Fibroblast of pulmonary artery (primary cell): ENCODE measurements around the gene ATP2B3.

Experiments used
- DNase-seq: peaks from one replicate; pipeline ENCODE4 v3.0.0-alpha.2; 2010; ENCODE audit warnings: low read depth
- H3K4me3 ChIP-seq: replicated peaks from 2 replicates; pipeline ENCODE4 v1.5.1; 2011; ENCODE audit warnings: low read depth, mild to moderate bottlenecking, control low read depth, low read length, moderate library complexity
- CTCF ChIP-seq: IDR thresholded peaks from 2 replicates; pipeline ENCODE4 v1.5.1; 2011; ENCODE audit warnings: mild to moderate bottlenecking, control low read depth, low read length, inconsistent platforms; ENCODE audit errors: missing control alignments

Gene ATP2B3

DNA sequence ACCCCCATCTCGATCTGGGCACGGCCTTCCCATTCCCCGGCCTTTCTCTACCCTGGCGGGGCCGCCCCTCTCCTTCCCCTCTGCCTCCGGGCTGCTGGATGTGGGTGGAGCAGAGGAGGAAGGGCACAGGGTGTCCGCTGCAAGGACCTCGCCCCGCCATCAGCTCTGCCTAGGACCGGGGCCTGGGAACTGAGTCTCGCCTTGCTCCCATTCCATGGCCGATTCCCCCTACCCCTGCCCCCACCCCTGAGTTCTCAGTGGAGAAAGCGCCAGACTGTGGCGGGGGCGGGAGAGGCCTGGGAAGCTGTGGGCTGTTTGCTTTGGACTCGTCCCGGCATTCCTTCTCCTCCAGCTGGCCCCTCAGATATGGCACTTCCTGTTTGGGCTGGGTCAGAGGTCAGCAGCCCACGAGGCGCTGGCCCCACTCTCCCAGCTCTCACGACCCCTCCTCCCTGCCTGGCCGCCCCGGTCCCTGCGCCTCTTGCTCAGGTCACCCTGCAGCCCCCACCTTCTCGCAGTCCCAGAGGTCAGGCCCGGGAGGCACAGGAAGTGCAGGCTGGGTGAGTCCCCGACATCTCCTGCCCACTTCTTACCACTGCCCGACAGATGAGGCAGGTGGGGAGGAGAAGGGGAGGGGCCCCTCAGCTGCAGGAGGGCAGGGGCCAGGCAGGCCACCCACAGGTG, 29.1 kb upstream of the ATP2B3 start:
- DNase-seq = peak; percentile 62
- no peak overlapping the region for H3K4me3 ChIP-seq
- TF ChIP-seq CTCF = no peak

DNA sequence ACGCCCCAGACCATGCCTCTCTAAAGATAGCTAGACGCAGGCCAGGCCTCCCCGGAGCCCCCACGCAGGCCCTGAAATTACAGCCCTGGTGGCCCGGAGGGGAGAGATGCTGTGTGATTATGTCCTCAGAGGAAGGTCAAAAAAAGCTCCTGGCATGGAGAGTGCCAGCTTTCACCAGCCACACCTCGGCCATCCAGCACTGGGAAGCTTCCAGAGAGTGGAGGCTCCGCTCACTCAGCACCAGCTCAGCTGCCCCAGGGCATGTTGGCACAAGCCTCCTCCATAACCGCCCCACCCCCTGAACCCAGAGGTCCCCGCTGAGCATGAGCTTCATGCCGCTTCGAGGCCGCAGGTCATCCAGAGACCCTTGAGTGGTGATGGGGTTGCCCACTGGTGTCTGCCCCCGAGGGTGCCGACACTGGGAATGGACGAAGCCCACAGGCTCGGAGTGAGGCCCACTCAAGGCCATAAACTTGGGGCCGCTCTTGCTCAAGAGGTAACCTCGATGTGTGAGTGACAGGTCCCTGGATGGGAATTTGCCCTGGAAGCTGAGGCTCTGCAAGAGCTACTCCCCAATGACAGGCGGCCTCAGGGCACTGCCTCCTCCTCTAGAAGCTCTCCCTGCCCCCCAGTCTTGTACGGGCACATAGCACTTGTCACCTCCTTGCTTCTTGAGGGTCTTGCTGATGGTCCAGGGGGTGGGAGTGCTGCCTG, 27.1 kb upstream of the ATP2B3 start:
- TF ChIP-seq CTCF = no peak
- no peak for DNase-seq
- no peak overlapping the region for H3K4me3 ChIP-seq

DNA sequence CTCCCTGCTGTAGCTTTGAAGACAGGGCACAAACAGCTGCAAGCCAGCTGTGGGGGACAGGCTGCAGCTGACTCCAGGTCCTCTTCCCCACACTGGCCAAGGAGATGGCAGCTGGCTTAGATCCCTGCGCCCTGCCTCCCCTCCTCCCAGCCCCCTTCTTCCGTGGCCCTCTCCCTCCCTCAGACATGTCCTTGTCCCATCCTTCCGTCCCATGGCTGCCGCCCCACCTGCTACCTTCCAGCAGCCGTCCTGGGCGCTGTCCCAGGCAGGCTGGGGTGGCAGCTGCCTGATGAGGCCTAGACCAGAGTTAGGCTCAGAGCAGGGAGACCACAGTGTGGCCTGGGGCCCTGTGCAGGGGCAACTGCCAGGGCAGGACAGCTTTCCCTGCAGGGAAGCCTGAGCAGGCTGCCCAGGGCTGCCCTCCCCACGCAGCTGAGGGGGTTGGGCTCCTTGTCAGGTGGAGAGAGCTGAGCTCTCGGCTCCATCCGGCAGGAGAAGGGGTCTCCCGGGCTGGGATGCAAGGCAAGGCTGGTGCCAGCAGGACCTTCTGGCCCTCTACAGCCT, 26.0 kb upstream of the ATP2B3 start:
- TF ChIP-seq CTCF = no peak
- no peak for DNase-seq
- H3K4me3 ChIP-seq = no peak overlapping the region

DNA sequence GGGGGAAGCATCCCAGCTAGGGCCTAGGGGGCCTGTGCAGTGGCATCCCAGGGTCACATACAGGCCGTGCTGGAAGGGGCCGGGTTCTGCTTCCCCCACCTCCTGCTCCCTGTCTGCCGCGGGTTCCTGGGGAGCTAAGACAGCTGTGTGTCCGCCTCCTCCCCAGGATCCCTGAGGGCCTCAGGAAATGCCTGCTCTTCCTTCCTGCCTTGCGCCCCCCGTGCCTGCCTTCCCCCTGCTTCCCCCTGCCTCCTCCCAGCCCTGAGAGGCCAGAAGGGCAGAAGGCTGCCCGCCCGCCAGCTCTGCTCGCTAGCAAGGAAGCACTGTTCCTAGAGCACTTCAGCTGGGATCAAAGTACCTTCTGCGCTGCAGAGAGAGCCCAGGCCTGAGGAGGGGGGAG, 25.5 kb upstream of the ATP2B3 start:
- DNase-seq = no peak
- H3K4me3 ChIP-seq = no peak overlapping the region
- no peak for TF ChIP-seq CTCF

GRCh38 chrX:153492543-153492942, 24.9 kb upstream of the ATP2B3 start:
- H3K4me3 ChIP-seq = no peak overlapping the region
- no peak for TF ChIP-seq CTCF
- no peak for DNase-seq

DNA sequence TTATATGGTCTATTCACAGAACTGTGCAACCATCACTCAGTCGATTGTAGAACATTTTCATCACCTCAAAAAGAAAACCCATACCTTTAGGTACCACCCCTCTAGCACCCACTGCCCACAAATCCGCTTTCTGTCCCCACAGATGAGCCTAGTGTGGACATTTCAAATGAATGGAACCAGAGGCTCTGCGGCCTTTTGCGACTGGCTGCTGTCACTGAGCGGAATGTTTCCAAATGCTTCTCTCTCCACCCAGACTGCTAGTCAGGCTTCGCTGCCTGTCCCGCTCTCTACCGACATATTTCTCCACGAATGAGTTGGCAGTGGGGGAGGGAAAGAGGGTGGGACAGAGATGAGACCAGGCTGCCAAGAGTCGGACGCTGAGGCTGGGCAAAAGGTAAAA, 24.4 kb upstream of the ATP2B3 start:
- no peak for TF ChIP-seq CTCF
- H3K4me3 ChIP-seq = no peak overlapping the region
- no peak for DNase-seq
